Activated CD4-positive, alpha-beta T cell treated with anti-CD3 and anti-CD28 coated beads for 36 hours (primary cell): ENCODE results near the gene AKR1E2. TPM values are rescaled to one million over a fixed set of nuclear protein-coding genes. Genes with fewer than 3 reads are reported as not detected.
A peak's percentile ranks its signal among the peaks of the same experiment; 100 is the strongest.

Source experiments
- ATAC-seq: fragments of 200-7000 bp; cut with Tn5 transposase; one replicate; pipeline ENCODE4 v1.10.0; 2021; ENCODE audit warnings: mild to moderate bottlenecking, moderate library complexity
- CTCF ChIA-PET: fragments of 350-600 bp; sonication (Branson Sonifier 250); formaldehyde crosslinking; loops from one replicate; lab custom pipeline; 2021; ENCODE audit warnings: antibody characterized with exemption; lab: Charles Lee
- POLR2A ChIA-PET: fragments of 350-600 bp; sonication (Branson Sonifier 250); formaldehyde crosslinking; loops from one replicate; lab custom pipeline; 2021; ENCODE audit warnings: antibody characterized with exemption, inconsistent platforms; lab: Charles Lee
- DNase-seq: peaks from one replicate; pipeline ENCODE4 v3.0.0-alpha.2; 2020
- H3K27ac Mint-ChIP-seq: one replicate; pipeline ENCODE4 v1.8.0; 2021; ENCODE audit warnings: mixed read lengths
- H3K27me3 Mint-ChIP-seq: one replicate; pipeline ENCODE4 v1.8.0; 2021; ENCODE audit warnings: mixed read lengths
- H3K36me3 Mint-ChIP-seq: one replicate; pipeline ENCODE4 v1.8.0; 2021; ENCODE audit warnings: low read depth, mixed read lengths
- H3K4me1 Mint-ChIP-seq: one replicate; pipeline ENCODE4 v1.8.0; 2021; ENCODE audit warnings: mixed read lengths
- H3K4me3 Mint-ChIP-seq: one replicate; pipeline ENCODE4 v1.8.0; 2021; ENCODE audit warnings: mild to moderate bottlenecking, moderate library complexity, mixed read lengths
- H3K9me3 Mint-ChIP-seq: one replicate; pipeline ENCODE4 v1.8.0; 2021; ENCODE audit warnings: low read depth, mixed read lengths
- intact Hi-C, 2 experiments: fragments of 100-400 bp; cut with DNase I in 1 of 2; cut with micrococcal nuclease in 1 of 2; formaldehyde crosslinking; loops; one replicate each; pipeline versions ENCODE4 v1.14.2 to v1.15.1; 2022 to 2024; cut with DNase I, micrococcal nuclease
- total RNA-seq, 2 experiments: library from RNA; stranded (reverse); gene quantifications; one replicate each; pipeline ENCODE4 v1.2.3, GENCODE V29; 2021

AKR1E2 gene
- total RNA-seq, 2 experiments from 2014 or later = 9.8 to 13.4 TPM

- intact Hi-C loops = loop anchor here in 1 of 2 experiments (10.0 kb wide), 1 partner anchor 779 kb away; no protein-coding TSS in a partner anchor
- no peak overlapping the region for H3K27ac Mint-ChIP-seq
Measured at GRCh38 chr10:4845766-4846165, 19.8 kb downstream of the AKR1E2 start.

DNA sequence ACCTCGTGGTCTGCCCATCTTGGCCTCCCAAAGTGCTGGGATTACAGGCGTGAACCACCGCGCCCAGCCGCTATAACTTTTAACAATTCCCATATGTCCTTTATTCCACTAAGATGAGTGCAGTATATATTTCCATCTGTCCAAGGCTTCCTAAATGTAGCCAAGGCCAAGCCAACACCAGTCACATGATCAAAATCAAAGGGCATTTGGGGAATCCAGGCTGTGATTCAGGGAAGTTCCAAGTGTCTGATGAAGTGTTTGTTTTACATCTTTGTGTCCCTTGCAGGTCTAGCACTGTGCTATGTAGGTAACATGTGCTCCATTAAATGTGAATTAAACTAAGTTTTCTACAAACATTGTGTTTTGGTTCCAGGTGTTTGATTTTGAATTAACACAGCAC is 20.8 kb downstream of the AKR1E2 start:
- DNase-seq = no peak
- Mint-ChIP-seq H3K27me3 (no peaks in the 10 kb centered on the region), H3K9me3 (no peaks in the 10 kb centered on the region), H3K36me3 (peaks cover 8% of the 10 kb centered on the region), H3K27ac (no peak overlapping the region), H3K4me1 (peaks cover 11% of the 10 kb centered on the region), H3K4me3 (no peak overlapping the region)
- intact Hi-C loops = loop anchor here in 1 of 2 experiments (10.0 kb wide), 1 partner anchor 778 kb away; no protein-coding TSS in a partner anchor
- ATAC-seq = no peak
- ChIA-PET CTCF (no interaction called here), POLR2A (no interaction called here)

More at GRCh38 chr10:4845766-4846165, 19.8 kb downstream of the AKR1E2 start:
- ATAC-seq (no peak), DNase-seq (no peak)
- peaks cover 10% of the 10 kb centered on the region for H3K36me3 Mint-ChIP-seq
- no peaks in the 10 kb centered on the region for H3K9me3 Mint-ChIP-seq
- no peak overlapping the region for H3K4me3 Mint-ChIP-seq
- CTCF ChIA-PET = no interaction called here
- no peaks in the 10 kb centered on the region for H3K27me3 Mint-ChIP-seq
- POLR2A ChIA-PET = interaction anchor here (0.6 kb wide), 1 partner anchor 18 kb away, joined by 6 read pairs; no protein-coding TSS in a partner anchor
- peaks cover 11% of the 10 kb centered on the region for H3K4me1 Mint-ChIP-seq

DNA sequence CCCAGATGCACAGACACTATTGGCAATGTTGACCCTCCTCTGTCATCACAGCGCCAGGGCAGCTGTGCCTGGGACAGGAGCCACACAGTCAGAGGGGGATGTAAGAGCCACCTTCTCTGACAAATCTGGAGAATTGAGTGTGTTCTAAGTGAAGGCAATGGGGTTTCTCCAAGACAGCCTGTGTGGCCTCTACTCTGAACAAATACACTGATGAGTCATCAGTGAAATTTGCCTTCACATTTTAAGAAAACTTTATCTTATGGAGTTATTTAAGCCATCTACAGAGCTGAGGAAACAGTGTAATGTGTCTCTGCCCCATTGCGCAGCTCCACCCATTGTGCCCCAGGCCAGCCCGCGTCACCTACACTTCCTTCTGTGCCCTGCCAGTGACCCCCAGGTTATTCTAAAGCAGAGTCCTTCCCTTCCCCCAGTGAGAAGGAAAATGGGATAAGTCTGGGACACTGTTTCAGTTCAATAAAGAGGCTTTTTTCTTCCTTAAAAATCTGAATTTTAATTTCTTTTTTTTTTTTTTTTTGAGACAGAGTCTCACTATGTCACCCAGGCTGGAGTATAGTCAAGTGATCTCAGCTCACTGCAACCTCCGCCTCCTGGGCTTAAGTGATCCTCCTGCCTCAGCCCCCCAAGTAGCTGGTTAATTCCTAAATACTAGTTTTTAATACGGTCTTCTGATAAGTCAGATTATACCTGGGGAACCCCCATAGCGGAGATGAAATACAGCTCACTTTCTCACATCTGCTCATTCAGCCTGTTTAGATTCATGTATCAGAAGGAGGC is 21.8 kb downstream of the AKR1E2 start:
- ChIA-PET CTCF (interaction anchor here (0.5 to 5.6 kb wide), 9 partner anchors 9 to 1910 kb away, joined by 3 to 46 read pairs (median 3); no protein-coding TSS in a partner anchor), POLR2A (no interaction called here)
- Mint-ChIP-seq H3K27ac (no peak overlapping the region), H3K36me3 (peaks cover 13% of the 10 kb centered on the region), H3K4me3 (no peak overlapping the region), H3K27me3 (no peaks in the 10 kb centered on the region), H3K4me1 (peaks cover 11% of the 10 kb centered on the region), H3K9me3 (no peaks in the 10 kb centered on the region)
- intact Hi-C loops = loop anchor here in 1 of 2 experiments (10.0 kb wide), 1 partner anchor 777 kb away; no protein-coding TSS in a partner anchor
- ATAC-seq (peak; percentile 21), DNase-seq (no peak)

- ATAC-seq (no peak), DNase-seq (no peak)
- Mint-ChIP-seq H3K4me3 (no peak overlapping the region), H3K27ac (peak overlapping the region; percentile 55), H3K9me3 (no peaks in the 10 kb centered on the region), H3K27me3 (no peaks in the 10 kb centered on the region), H3K36me3 (peaks cover 13% of the 10 kb centered on the region), H3K4me1 (peaks cover 11% of the 10 kb centered on the region)
- intact Hi-C loops = loop anchor here (1.0 to 10.0 kb wide), 7 partner anchors 32 to 776 kb away; partner anchors contain the start of gene AKR1C3 (in 1 of the 2)
- CTCF ChIA-PET = interaction anchor here (0.5 to 5.6 kb wide), 17 partner anchors 10 to 1911 kb away, joined by 3 to 46 read pairs (median 4); no protein-coding TSS in a partner anchor
- POLR2A ChIA-PET = no interaction called here
Measured at GRCh38 chr10:4848356-4849041, 22.5 kb downstream of the AKR1E2 start.

GRCh38 chr10:4849042-4849402 is 23.0 kb downstream of the AKR1E2 start:
- no peaks in the 10 kb centered on the region for H3K27me3 Mint-ChIP-seq
- H3K4me1 Mint-ChIP-seq = peaks cover 11% of the 10 kb centered on the region
- intact Hi-C loops = loop anchor here (1.0 to 10.0 kb wide), 7 partner anchors 33 to 776 kb away; partner anchors contain the start of gene AKR1C3 (in 1 of the 2)
- no peak for DNase-seq
- H3K36me3 Mint-ChIP-seq = peaks cover 11% of the 10 kb centered on the region
- no peaks in the 10 kb centered on the region for H3K9me3 Mint-ChIP-seq
- H3K4me3 Mint-ChIP-seq = no peak overlapping the region
- POLR2A ChIA-PET = no interaction called here
- peak overlapping the region; percentile 55 for H3K27ac Mint-ChIP-seq
- ATAC-seq = no peak
- CTCF ChIA-PET = interaction anchor here (0.5 to 5.6 kb wide), 44 partner anchors 10 to 773 kb away, joined by 3 to 46 read pairs (median 4); partner anchors contain the start of gene AKR1C3

DNA sequence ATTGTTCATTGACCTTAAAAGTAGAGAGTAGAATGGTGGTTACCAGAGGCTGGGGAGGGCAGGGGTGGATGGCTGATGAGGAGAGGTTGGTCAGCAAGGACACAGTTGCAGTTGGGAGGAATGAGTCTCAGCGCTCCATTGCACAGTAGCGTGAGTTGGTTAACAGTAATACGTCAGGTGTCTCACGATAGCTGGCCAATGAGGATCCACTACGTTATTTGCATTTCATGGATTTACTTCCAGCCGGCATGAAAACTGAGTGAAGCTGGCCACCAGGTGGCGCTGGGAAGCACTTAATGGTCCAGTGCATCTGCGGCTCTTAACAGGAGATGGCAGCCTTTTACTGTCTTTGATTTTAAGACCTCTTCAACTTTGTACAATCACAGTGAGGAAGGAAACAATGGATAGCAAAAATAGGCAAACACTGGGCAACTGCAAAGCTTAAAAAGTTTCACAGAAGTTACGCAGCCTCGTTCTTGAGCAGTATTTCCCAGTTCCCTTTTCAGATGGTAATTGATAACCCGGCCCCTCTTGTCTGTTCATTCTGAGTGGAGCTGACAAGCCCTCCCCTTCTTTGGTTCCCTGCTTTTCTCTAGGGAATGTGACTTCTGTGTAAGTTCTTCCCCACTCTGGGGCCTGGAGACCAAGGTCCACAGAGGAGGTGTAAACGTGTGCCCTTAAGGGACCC is 23.7 kb downstream of the AKR1E2 start:
- peaks cover 11% of the 10 kb centered on the region for H3K4me1 Mint-ChIP-seq
- peak overlapping the region; percentile 55 for H3K27ac Mint-ChIP-seq
- peaks cover 8% of the 10 kb centered on the region for H3K36me3 Mint-ChIP-seq
- DNase-seq = peak; percentile 95
- CTCF ChIA-PET = interaction anchor here (0.5 to 5.6 kb wide), 62 partner anchors 10 to 781 kb away, joined by 3 to 46 read pairs (median 4); partner anchors contain the start of genes AKR1C3 and AKR1E2
- ATAC-seq = peak; percentile 95
- POLR2A ChIA-PET = no interaction called here
- no peak overlapping the region for H3K4me3 Mint-ChIP-seq
- intact Hi-C loops = loop anchor here (1.0 to 10.0 kb wide), 8 partner anchors 33 to 775 kb away; partner anchors contain the start of gene AKR1C3 (in 2 of the 2)
- H3K9me3 Mint-ChIP-seq = no peaks in the 10 kb centered on the region
- H3K27me3 Mint-ChIP-seq = no peaks in the 10 kb centered on the region

GRCh38 chr10:4850397-4850796 is 24.4 kb downstream of the AKR1E2 start:
- intact Hi-C loops = loop anchor here in 1 of 2 experiments (10.0 kb wide), 1 partner anchor 244 kb away; the partner anchor contains the start of gene AKR1C3
- H3K4me3 Mint-ChIP-seq = no peak overlapping the region
- H3K36me3 Mint-ChIP-seq = peaks cover 8% of the 10 kb centered on the region
- peaks cover 11% of the 10 kb centered on the region for H3K4me1 Mint-ChIP-seq
- ATAC-seq = no peak
- H3K27me3 Mint-ChIP-seq = no peaks in the 10 kb centered on the region
- ChIA-PET POLR2A (no interaction called here), CTCF (interaction anchor here (0.5 to 5.6 kb wide), 44 partner anchors 10 to 782 kb away, joined by 3 to 46 read pairs (median 4); partner anchors contain the start of genes AKR1C3 and AKR1E2)
- H3K9me3 Mint-ChIP-seq = no peaks in the 10 kb centered on the region
- H3K27ac Mint-ChIP-seq = no peak overlapping the region
- DNase-seq = no peak

DNA sequence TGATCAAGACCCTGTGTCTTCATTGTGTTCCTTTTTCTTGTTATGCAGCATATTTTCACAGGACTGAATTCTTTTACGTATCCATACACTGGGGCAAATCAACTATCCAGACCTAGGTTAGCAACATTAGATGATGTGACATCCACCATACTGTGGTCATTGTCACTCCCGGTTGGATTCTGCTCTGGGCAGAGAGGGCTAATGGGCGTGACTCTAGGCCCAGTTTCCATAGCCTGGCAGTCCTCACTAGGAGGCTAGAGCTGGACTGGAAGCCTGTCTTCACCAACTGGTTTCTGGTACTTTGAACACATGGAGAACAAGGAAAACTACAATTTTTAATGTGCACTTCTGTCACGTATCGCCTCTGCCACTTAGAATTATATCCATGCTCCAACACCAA is 25.2 kb downstream of the AKR1E2 start:
- POLR2A ChIA-PET = no interaction called here

DNA sequence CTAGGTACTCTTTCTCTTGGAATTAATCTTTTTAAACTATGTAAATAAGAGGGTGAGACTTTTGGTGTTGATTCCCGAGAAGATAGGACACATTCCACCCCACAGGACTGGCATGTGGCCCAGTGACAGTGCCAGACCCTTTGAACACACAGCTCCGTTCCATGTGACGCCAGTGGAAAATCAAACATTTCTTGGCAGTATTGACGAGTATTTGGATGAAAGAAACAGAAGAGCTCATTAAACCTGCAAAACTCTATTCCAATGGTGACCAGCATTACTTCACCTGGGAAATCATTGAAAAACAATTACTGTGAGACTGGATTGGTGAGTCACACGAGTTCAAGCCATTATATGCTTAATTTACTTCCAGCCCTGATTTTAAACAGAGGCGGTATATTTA is 25.8 kb downstream of the AKR1E2 start:
- H3K27ac Mint-ChIP-seq = no peak overlapping the region
- H3K27me3 Mint-ChIP-seq = no peaks in the 10 kb centered on the region
- ChIA-PET CTCF (interaction anchor here (0.5 to 5.6 kb wide), 11 partner anchors 9 to 491 kb away, joined by 3 to 37 read pairs (median 3); no protein-coding TSS in a partner anchor), POLR2A (interaction anchor here (0.7 kb wide), 2 partner anchors 14 to 222 kb away, joined by 3 read pairs; no protein-coding TSS in a partner anchor)
- DNase-seq (no peak), ATAC-seq (no peak)
- peaks cover 11% of the 10 kb centered on the region for H3K4me1 Mint-ChIP-seq
- intact Hi-C loops = loop anchor here in 1 of 2 experiments (10.0 kb wide), 1 partner anchor 243 kb away; the partner anchor contains the start of gene AKR1C3
- peaks cover 9% of the 10 kb centered on the region for H3K36me3 Mint-ChIP-seq
- no peaks in the 10 kb centered on the region for H3K9me3 Mint-ChIP-seq
- H3K4me3 Mint-ChIP-seq = no peak overlapping the region

More for the DNA sequence above, 25.2 kb downstream of the AKR1E2 start:
- peaks cover 11% of the 10 kb centered on the region for H3K4me1 Mint-ChIP-seq
- no peaks in the 10 kb centered on the region for H3K27me3 Mint-ChIP-seq
- CTCF ChIA-PET = interaction anchor here (0.7 to 5.6 kb wide), 12 partner anchors 9 to 771 kb away, joined by 3 to 46 read pairs (median 6); partner anchors contain the start of gene AKR1C3
- intact Hi-C loops = loop anchor here in 1 of 2 experiments (10.0 kb wide), 1 partner anchor 244 kb away; the partner anchor contains the start of gene AKR1C3
- H3K36me3 Mint-ChIP-seq = peaks cover 8% of the 10 kb centered on the region
- ATAC-seq = no peak
- H3K27ac Mint-ChIP-seq = no peak overlapping the region
- no peaks in the 10 kb centered on the region for H3K9me3 Mint-ChIP-seq
- DNase-seq = no peak
- H3K4me3 Mint-ChIP-seq = no peak overlapping the region

DNA sequence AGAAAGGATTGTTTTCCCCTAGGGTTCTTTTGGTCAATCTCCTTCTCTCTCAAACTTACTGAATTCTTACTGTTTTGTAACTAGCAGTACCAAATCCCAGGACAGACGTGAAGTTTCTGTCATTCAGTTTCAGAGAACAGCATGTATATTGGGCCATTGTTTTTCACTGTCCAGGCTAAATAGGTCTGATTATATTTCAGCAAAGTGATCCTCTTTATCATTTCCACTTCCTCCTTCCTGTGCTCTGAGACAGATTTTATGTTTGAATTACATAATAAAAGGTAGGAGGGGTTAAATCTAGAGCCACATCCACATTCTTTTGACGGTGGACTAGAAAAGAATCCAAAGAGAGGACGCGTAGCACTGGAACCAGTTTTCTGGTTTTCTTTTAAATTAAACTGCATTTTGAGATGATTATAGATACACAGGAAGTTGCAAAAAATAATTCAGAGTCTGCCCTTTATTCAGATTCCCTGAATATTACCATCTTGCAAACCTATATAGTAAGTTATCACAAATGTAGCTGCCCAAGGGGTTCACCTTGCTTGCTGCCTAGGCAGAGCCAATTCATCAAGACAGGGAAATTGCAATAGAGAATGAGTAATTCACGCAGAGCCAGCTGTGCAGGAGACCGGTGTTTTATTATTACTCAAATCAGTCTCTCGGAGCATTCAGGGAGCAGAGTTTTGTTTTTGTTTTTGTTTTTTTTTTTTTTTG is 40.1 kb downstream of the AKR1E2 start:
- H3K4me3 Mint-ChIP-seq = no peak overlapping the region
- intact Hi-C loops = no loop called here
- no peak overlapping the region for H3K27ac Mint-ChIP-seq
- H3K4me1 Mint-ChIP-seq = peaks cover 2% of the 10 kb centered on the region
- no peaks in the 10 kb centered on the region for H3K9me3 Mint-ChIP-seq
- ChIA-PET POLR2A (no interaction called here), CTCF (interaction anchor here (0.9 to 1.0 kb wide), 2 partner anchors 16 to 32 kb away, joined by 3 read pairs; no protein-coding TSS in a partner anchor)
- no peaks in the 10 kb centered on the region for H3K27me3 Mint-ChIP-seq
- peaks cover 4% of the 10 kb centered on the region for H3K36me3 Mint-ChIP-seq
- ATAC-seq = no peak
- no peak for DNase-seq
